ENCODE data around the gene CCDC47. TPM values are rescaled to one million over a fixed set of nuclear protein-coding genes. Genes with fewer than 3 reads are reported as not detected.

CCDC47 gene
- total and polyA plus RNA-seq, 4 donors: 33.0 to 87.2 (median 62.8) TPM

DNA sequence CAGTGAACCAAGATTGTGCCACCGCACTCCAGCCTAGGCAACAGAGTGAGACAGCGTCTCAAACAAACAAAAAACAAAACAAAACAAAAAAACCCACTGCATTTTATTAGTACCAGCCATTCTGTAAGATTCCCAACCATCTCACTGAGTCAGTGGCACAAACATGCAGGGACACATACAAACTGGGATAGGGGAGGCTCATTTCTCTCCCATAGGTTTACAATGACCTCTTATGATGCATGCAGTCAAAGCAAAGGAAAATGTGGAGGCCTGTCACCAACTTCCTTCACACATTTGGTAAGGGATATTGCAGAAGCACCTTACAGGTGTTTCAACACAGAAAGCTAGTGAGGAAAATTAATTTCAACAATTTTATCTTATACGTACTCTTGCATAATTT lies 19.4 kb downstream of the CCDC47 start:
- Histone ChIP-seq H3K9me3 (ENCODE audit: control insufficient read depth in 4 of 4, low read length in 3 of 4) (no peaks in the 10 kb centered on the region), H3K4me3 (ENCODE audit: low read depth in 1 of 3, low read length in 3 of 3) (no peak overlapping the region), H3K27me3 (ENCODE audit: control insufficient read depth in 4 of 4, insufficient read depth in 4 of 4, low read length in 3 of 4) (no peaks in the 10 kb centered on the region), H3K9ac (ENCODE audit: low read depth in 1 of 2, low read length in 2 of 2) (no peak overlapping the region), H3K4me1 (ENCODE audit: control insufficient read depth in 4 of 4, insufficient read depth in 4 of 4, low read length in 3 of 4) (peaks cover 3 to 5% (median 4%) of the 10 kb centered on the region in 4 donors), H3K36me3 (ENCODE audit: control insufficient read depth in 4 of 4, insufficient read depth in 3 of 4, low read depth in 1 of 4, low read length in 3 of 4) (peaks cover 5 to 52% (median 28%) of the 10 kb centered on the region in 4 donors), H3K27ac (ENCODE audit: low read depth in 1 of 2, low read length in 2 of 2) (no peak overlapping the region)
- WGBS: 92% methylated on average over 3 of the region's 3 CpGs
- no peak for DNase-seq (ENCODE audit: low spot score)
- TF ChIP-seq, protein P1, sequence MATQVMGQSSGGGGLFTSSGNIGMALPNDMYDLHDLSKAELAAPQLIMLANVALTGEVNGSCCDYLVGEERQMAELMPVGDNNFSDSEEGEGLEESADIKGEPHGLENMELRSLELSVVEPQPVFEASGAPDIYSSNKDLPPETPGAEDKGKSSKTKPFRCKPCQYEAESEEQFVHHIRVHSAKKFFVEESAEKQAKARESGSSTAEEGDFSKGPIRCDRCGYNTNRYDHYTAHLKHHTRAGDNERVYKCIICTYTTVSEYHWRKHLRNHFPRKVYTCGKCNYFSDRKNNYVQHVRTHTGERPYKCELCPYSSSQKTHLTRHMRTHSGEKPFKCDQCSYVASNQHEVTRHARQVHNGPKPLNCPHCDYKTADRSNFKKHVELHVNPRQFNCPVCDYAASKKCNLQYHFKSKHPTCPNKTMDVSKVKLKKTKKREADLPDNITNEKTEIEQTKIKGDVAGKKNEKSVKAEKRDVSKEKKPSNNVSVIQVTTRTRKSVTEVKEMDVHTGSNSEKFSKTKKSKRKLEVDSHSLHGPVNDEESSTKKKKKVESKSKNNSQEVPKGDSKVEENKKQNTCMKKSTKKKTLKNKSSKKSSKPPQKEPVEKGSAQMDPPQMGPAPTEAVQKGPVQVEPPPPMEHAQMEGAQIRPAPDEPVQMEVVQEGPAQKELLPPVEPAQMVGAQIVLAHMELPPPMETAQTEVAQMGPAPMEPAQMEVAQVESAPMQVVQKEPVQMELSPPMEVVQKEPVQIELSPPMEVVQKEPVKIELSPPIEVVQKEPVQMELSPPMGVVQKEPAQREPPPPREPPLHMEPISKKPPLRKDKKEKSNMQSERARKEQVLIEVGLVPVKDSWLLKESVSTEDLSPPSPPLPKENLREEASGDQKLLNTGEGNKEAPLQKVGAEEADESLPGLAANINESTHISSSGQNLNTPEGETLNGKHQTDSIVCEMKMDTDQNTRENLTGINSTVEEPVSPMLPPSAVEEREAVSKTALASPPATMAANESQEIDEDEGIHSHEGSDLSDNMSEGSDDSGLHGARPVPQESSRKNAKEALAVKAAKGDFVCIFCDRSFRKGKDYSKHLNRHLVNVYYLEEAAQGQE (IDR thresholded peaks at IDR 0.05): no peak
- TF ChIP-seq FOXA1 (IDR thresholded peaks at IDR 0.05) (no peak), RAD21 (IDR thresholded peaks at IDR 0.05) (no peak), SP1 (IDR thresholded peaks at IDR 0.05) (no peak), RXRA (IDR thresholded peaks at IDR 0.05) (no peak), FOXA2 (IDR thresholded peaks at IDR 0.05) (no peak), EGR1 (IDR thresholded peaks at IDR 0.05; ENCODE audit: low read depth in 2 of 2) (no peak), NR2F2 (IDR thresholded peaks at IDR 0.05) (no peak), YY1 (IDR thresholded peaks at IDR 0.05) (no peak), GABPA (IDR thresholded peaks at IDR 0.05 in 1 of 2, conservative IDR thresholded peaks at IDR 0.05 in 1 of 2) (no peak), HNF4A (conservative IDR thresholded peaks at IDR 0.05) (no peak)
- TF ChIP-seq, protein P2, sequence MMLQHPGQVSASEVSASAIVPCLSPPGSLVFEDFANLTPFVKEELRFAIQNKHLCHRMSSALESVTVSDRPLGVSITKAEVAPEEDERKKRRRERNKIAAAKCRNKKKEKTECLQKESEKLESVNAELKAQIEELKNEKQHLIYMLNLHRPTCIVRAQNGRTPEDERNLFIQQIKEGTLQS (IDR thresholded peaks at IDR 0.05): no peak
- TF ChIP-seq, protein P3, sequence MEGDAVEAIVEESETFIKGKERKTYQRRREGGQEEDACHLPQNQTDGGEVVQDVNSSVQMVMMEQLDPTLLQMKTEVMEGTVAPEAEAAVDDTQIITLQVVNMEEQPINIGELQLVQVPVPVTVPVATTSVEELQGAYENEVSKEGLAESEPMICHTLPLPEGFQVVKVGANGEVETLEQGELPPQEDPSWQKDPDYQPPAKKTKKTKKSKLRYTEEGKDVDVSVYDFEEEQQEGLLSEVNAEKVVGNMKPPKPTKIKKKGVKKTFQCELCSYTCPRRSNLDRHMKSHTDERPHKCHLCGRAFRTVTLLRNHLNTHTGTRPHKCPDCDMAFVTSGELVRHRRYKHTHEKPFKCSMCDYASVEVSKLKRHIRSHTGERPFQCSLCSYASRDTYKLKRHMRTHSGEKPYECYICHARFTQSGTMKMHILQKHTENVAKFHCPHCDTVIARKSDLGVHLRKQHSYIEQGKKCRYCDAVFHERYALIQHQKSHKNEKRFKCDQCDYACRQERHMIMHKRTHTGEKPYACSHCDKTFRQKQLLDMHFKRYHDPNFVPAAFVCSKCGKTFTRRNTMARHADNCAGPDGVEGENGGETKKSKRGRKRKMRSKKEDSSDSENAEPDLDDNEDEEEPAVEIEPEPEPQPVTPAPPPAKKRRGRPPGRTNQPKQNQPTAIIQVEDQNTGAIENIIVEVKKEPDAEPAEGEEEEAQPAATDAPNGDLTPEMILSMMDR (IDR thresholded peaks at IDR 0.05; ENCODE audit: low read depth, low read length, missing input control): no peak
- TF ChIP-seq, protein P4, sequence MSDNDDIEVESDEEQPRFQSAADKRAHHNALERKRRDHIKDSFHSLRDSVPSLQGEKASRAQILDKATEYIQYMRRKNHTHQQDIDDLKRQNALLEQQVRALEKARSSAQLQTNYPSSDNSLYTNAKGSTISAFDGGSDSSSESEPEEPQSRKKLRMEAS (IDR thresholded peaks at IDR 0.05): no peak
- TF ChIP-seq, protein P5, sequence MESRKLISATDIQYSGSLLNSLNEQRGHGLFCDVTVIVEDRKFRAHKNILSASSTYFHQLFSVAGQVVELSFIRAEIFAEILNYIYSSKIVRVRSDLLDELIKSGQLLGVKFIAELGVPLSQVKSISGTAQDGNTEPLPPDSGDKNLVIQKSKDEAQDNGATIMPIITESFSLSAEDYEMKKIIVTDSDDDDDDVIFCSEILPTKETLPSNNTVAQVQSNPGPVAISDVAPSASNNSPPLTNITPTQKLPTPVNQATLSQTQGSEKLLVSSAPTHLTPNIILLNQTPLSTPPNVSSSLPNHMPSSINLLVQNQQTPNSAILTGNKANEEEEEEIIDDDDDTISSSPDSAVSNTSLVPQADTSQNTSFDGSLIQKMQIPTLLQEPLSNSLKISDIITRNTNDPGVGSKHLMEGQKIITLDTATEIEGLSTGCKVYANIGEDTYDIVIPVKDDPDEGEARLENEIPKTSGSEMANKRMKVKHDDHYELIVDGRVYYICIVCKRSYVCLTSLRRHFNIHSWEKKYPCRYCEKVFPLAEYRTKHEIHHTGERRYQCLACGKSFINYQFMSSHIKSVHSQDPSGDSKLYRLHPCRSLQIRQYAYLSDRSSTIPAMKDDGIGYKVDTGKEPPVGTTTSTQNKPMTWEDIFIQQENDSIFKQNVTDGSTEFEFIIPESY (IDR thresholded peaks at IDR 0.05): no peak

DNA sequence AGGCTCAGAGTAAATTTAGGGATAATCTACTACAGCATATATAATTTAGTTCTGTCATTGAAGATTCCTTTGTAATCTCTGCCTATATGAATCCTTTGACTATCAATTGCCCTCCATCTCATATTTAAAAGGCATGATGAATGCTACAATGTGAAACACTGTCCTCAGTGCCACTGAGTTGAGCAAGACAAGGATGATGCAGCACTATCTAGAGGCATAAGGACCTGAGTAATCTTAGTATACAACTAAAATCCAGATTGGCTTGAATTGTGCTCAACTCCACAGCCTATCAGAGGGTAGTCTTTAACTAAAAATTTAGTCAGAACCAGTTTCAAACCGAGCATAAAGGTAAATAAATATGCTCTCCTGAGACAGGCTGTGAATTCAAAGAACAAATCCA lies 20.2 kb downstream of the CCDC47 start:
- Histone ChIP-seq H3K9ac (ENCODE audit: low read depth in 1 of 2, low read length in 2 of 2) (no peak overlapping the region), H3K4me3 (ENCODE audit: low read depth in 1 of 3, low read length in 3 of 3) (no peak overlapping the region), H3K4me1 (ENCODE audit: control insufficient read depth in 4 of 4, insufficient read depth in 4 of 4, low read length in 3 of 4) (peaks cover 0 to 2% (median 0%) of the 10 kb centered on the region in 4 donors), H3K9me3 (ENCODE audit: control insufficient read depth in 4 of 4, low read length in 3 of 4) (no peaks in the 10 kb centered on the region), H3K27ac (ENCODE audit: low read depth in 1 of 2, low read length in 2 of 2) (no peak overlapping the region), H3K27me3 (ENCODE audit: control insufficient read depth in 4 of 4, insufficient read depth in 4 of 4, low read length in 3 of 4) (no peaks in the 10 kb centered on the region), H3K36me3 (ENCODE audit: control insufficient read depth in 4 of 4, insufficient read depth in 3 of 4, low read depth in 1 of 4, low read length in 3 of 4) (peaks cover 5 to 55% (median 30%) of the 10 kb centered on the region in 4 donors)
- TF ChIP-seq RAD21 (IDR thresholded peaks at IDR 0.05): no peak
- TF ChIP-seq, protein P5 (IDR thresholded peaks at IDR 0.05): no peak
- WGBS: 95% methylated on average over 1 of the region's 1 CpG
- DNase-seq (ENCODE audit: low spot score): no peak

Measured in liver (tissue), 9 donors.